Liver (tissue), 9 donors: ENCODE results near the gene RASSF6. TPM values are rescaled to one million over a fixed set of nuclear protein-coding genes. Genes with fewer than 3 reads are reported as not detected.

Experiments
- DNase-seq: peaks from one replicate; pipeline ENCODE4 v3.0.0-alpha.2; 2017; ENCODE audit warnings: low spot score
- H3K27ac ChIP-seq, 2 donors: one replicate each; pipeline ENCODE4 v1.7.0; 2013; ENCODE audit warnings: inconsistent platforms in 2 of 2, low read length in 2 of 2, control low read depth in 1 of 2, low read depth in 1 of 2, mild to moderate bottlenecking in 1 of 2
- H3K27me3 ChIP-seq, 4 donors: one replicate each; pipeline versions ENCODE4 v1.6.1 to v1.7.0; 2013; ENCODE audit warnings: low read length in 3 of 4, inconsistent platforms in 1 of 4, mild to moderate bottlenecking in 1 of 4, moderate library complexity in 1 of 4; ENCODE audit not compliant: control insufficient read depth in 4 of 4, insufficient read depth in 4 of 4
- H3K36me3 ChIP-seq, 4 donors: one replicate each; pipeline versions ENCODE4 v1.6.1 to v1.7.0; 2013; ENCODE audit warnings: low read length in 3 of 4, mild to moderate bottlenecking in 3 of 4, low read depth in 1 of 4, moderate library complexity in 1 of 4; ENCODE audit not compliant: control insufficient read depth in 4 of 4, insufficient read depth in 3 of 4
- H3K4me1 ChIP-seq, 4 donors: one replicate each; pipeline versions ENCODE4 v1.6.1 to v1.7.0; 2013; ENCODE audit warnings: low read length in 3 of 4, mild to moderate bottlenecking in 3 of 4, moderate library complexity in 1 of 4; ENCODE audit not compliant: control insufficient read depth in 4 of 4, insufficient read depth in 4 of 4
- H3K4me3 ChIP-seq, 3 donors: one replicate each; pipeline versions ENCODE4 v1.6.1 to v1.7.0; 2013; ENCODE audit warnings: low read length in 3 of 3, control low read depth in 1 of 3, low read depth in 1 of 3, mild to moderate bottlenecking in 1 of 3
- H3K9ac ChIP-seq, 2 donors: one replicate each; pipeline ENCODE4 v1.7.0; 2013; ENCODE audit warnings: low read length in 2 of 2, mild to moderate bottlenecking in 2 of 2, moderate library complexity in 2 of 2, control low read depth in 1 of 2, low read depth in 1 of 2
- H3K9me3 ChIP-seq, 4 donors: one replicate each; pipeline versions ENCODE4 v1.6.1 to v1.7.0; 2013; ENCODE audit warnings: low read length in 3 of 4; ENCODE audit not compliant: control insufficient read depth in 4 of 4
- CTCF ChIP-seq: fragments of 150-350 bp; IDR thresholded peaks from 2 replicates; pipeline ENCODE4 v1.5.1; 2017; ENCODE audit warnings: improper control_type of control experiment, low read depth, low read length; ENCODE audit not compliant: missing input control
- EGR1 ChIP-seq, 2 donors: IDR thresholded peaks; 2 replicates each; pipeline ENCODE4 v1.6.1; 2016 to 2018; ENCODE audit warnings: antibody characterized with exemption in 2 of 2, low read depth in 2 of 2
- FOXA1 ChIP-seq: IDR thresholded peaks from 2 replicates; pipeline ENCODE4 v1.6.1; 2016; ENCODE audit warnings: antibody characterized with exemption
- FOXA2 ChIP-seq: IDR thresholded peaks from 2 replicates; pipeline ENCODE4 v1.6.1; 2016; ENCODE audit warnings: antibody characterized with exemption
- HNF4A ChIP-seq, 2 donors: conservative IDR thresholded peaks; 2 replicates each; pipeline ENCODE4 v1.6.1; 2016; ENCODE audit warnings: antibody characterized with exemption in 2 of 2, mild to moderate bottlenecking in 2 of 2
- JUND ChIP-seq, 2 donors: IDR thresholded peaks; 2 replicates each; pipeline ENCODE4 v1.6.1; 2016; ENCODE audit warnings: antibody characterized with exemption in 2 of 2
- MAX ChIP-seq: IDR thresholded peaks from 2 replicates; pipeline ENCODE4 v1.6.1; 2016; ENCODE audit warnings: antibody characterized with exemption
- NR2F2 ChIP-seq: IDR thresholded peaks from 2 replicates; pipeline ENCODE4 v1.6.1; 2016; ENCODE audit warnings: antibody characterized with exemption
- RAD21 ChIP-seq, 2 donors: IDR thresholded peaks; 2 replicates each; pipeline ENCODE4 v1.6.1; 2016; ENCODE audit warnings: antibody characterized with exemption in 2 of 2, mild to moderate bottlenecking in 2 of 2
- REST ChIP-seq: IDR thresholded peaks from 2 replicates; pipeline ENCODE4 v1.6.1; 2016; ENCODE audit warnings: antibody characterized with exemption, mild to moderate bottlenecking
- RXRA ChIP-seq, 2 donors: IDR thresholded peaks; 2 replicates each; pipeline ENCODE4 v1.6.1; 2017 to 2018; ENCODE audit warnings: antibody characterized with exemption in 2 of 2, mild to moderate bottlenecking in 1 of 2
- TAF1 ChIP-seq: conservative IDR thresholded peaks from 2 replicates; pipeline ENCODE4 v1.6.1; 2016; ENCODE audit warnings: antibody characterized with exemption, mild to moderate bottlenecking
- YY1 ChIP-seq: IDR thresholded peaks from 2 replicates; pipeline ENCODE4 v1.6.1; 2016; ENCODE audit warnings: antibody characterized with exemption, mild to moderate bottlenecking
- ZBTB33 ChIP-seq: IDR thresholded peaks from 2 replicates; pipeline ENCODE4 v1.6.1; 2016; ENCODE audit warnings: antibody characterized with exemption
- WGBS: extraction: QIAGEN DNeasy Blood & Tissue Kit; methylation state at CpG from one replicate; pipeline ENCODE4 v1.1.7; 2013; 5-methylcytosine and 5-hydroxymethylcytosine counted together
- polyA plus RNA-seq, 2 donors: library from polyadenylated mRNA; stranded (reverse) in 1 of 2; unstranded in 1 of 2; fragments of 200-250 nt in 1 of 2; fragments of >200 nt in 1 of 2; fragmentation: Nextera tagmentation in 1 of 2; extraction: Ambion mirVana in 1 of 2; gene quantifications; one replicate each; pipeline versions ENCODE4 v1.2.1 to v1.2.3, GENCODE V29; 2013 to 2015
- total RNA-seq, 2 donors: library from RNA; depleted of rRNA; stranded (reverse); fragments of >200 nt; gene quantifications; one replicate each; pipeline ENCODE4 v1.2.3, GENCODE V29; 2014
- donor health status: healthy.
- donor health status: healthy.
- donor health status: healthy.
- donor health status: healthy.
- donor health status: healthy.

Gene RASSF6
- total and polyA plus RNA-seq, 4 donors = 0.08 to 0.38 (median 0.12) TPM

GRCh38 chr4:73589887-73590801 lies 30.1 kb downstream of the RASSF6 start (continued):
- TF ChIP-seq CTCF (no peak), HNF4A (conservative IDR thresholded peaks at IDR 0.05) (peak in 1 of 2 donors; percentile 44), RAD21 (IDR thresholded peaks at IDR 0.05) (no peak), MAX (no peak), YY1 (peak; percentile 81)

GRCh38 chr4:73589261-73589847 lies 30.9 kb downstream of the RASSF6 start:
- Histone ChIP-seq H3K4me3 (peak overlapping the region in 1 of 3 donors; percentile 33), H3K27ac (peak overlapping the region; percentile 79)

More at GRCh38 chr4:73589261-73589847, 30.9 kb downstream of the RASSF6 start:
- WGBS = 39% methylated on average over 4 of the region's 4 CpGs
- TF ChIP-seq JUND (IDR thresholded peaks at IDR 0.05) = peak; percentile 15 to 26
- TF ChIP-seq EGR1 (IDR thresholded peaks at IDR 0.05; ENCODE audit: low read depth in 2 of 2) = peak in 1 of 2 donors; percentile 12
- no peak for TF ChIP-seq NR2F2
- no peak for TF ChIP-seq CTCF
- no peak for TF ChIP-seq TAF1
- TF ChIP-seq REST = no peak
- TF ChIP-seq YY1 = peak; percentile 64
- TF ChIP-seq FOXA1 = peak; percentile 40
- peak in 1 of 2 donors; percentile 66 for TF ChIP-seq RXRA (IDR thresholded peaks at IDR 0.05)
- TF ChIP-seq MAX = peak; percentile 38
- peak; percentile 60 to 79 for TF ChIP-seq HNF4A (conservative IDR thresholded peaks at IDR 0.05)
- TF ChIP-seq FOXA2 = peak; percentile 57
- TF ChIP-seq RAD21 (IDR thresholded peaks at IDR 0.05) = no peak
- peak; percentile 62 for TF ChIP-seq ZBTB33
- Histone ChIP-seq H3K9ac (peak overlapping the region in 1 of 2 donors; percentile 21), H3K4me1 (peaks cover 2 to 17% (median 9%) of the 10 kb centered on the region in 4 donors), H3K27me3 (no peaks in the 10 kb centered on the region), H3K36me3 (peaks cover 0 to 2% (median 0%) of the 10 kb centered on the region in 4 donors), H3K9me3 (no peaks in the 10 kb centered on the region)
- no peak for DNase-seq
